GM21447 (cell line): ENCODE data around the gene ACLY.
"Not testable (repeated sequence)": the region's sequence is repeated elsewhere in the genome, so short reads cannot be mapped to it uniquely, and the experiment has no call there.

ENCODE experiments used
- ATAC-seq: cut with Tn5 transposase; IDR thresholded peaks from one replicate; pipeline ENCODE4 v1.9.1; 2021; ENCODE audit not compliant: unreplicated experiment

ACLY gene

GRCh38 chr17:41939693-41940090 is 20.9 kb upstream of the ACLY start:
- ATAC-seq = no peak

DNA sequence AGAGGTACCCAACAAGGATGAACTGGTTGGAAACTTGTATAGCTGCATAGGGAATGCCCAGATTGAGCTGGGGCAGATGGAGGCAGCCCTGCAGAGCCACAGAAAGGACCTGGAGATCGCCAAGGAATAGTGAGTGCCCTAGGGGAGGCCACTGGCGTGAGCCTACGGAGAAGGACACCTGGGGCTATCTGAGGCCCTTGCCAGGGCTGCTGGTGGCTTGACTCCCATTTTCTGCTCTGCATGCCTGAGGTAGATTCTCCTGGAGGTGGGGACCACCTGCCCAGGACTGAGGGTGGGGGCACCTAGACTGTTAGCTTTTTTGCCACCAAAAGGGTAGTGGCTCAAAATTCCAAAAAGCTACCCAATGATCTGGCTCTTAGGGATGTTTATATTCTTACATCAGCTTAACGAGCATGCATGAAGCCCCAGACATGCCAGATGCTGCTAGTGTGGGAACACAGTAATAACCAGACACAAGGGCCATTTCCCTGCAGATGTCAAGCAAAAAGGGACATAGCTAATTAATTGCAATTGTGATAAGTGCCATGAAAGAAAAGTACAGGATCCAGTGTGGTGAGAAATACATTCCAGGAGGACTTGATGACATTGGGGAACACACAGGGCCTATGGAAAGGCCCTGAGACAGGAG is 20.4 kb upstream of the ACLY start:
- ATAC-seq = no peak

- ATAC-seq = no peak
These were observed 19.5 kb upstream of the ACLY start for GRCh38 chr17:41937970-41938954.

- no peak for ATAC-seq
These were observed 16.9 kb upstream of the ACLY start for GRCh38 chr17:41935641-41936040.

DNA sequence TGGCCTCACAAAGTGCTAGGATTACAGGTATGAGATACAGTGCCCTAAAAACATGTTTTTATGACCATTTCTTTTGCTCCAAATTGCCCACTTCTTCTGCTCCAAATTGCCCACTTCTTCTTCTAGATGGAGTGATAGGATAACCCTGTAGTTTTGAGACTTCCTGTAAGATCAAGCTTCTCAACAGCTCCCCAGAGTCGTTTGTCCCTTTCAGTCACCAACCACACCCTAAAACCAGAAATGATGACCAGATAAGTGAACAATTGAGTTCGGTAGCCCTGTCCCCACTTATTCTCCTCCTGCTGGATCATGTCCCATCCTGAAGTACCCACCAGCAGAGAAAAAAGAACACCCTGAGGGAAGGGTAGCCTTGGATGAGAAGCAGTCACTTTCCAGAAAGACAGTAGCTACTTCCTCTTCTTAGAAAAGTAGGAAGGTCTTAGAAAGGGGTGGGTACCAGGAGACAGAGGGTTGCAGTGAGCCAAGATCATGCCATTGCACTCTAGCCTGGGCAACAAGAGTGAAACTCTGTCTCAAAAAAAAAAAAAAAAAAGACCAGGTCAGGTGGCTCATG is 14.2 kb upstream of the ACLY start:
- no peak for ATAC-seq

GRCh38 chr17:41931715-41932114 is 13.0 kb upstream of the ACLY start:
- not testable (repeated sequence) for ATAC-seq

- ATAC-seq = not testable (repeated sequence)
These were observed 12.0 kb upstream of the ACLY start for GRCh38 chr17:41930833-41931156.

GRCh38 chr17:41930009-41930832 is 11.5 kb upstream of the ACLY start, which contains the start of gene ODAD4:
ODAD4 (plus strand) TSS chr17:41930617; CDS start chr17:41930724, 107 bp downstream.
- ATAC-seq = peak; percentile 86

DNA sequence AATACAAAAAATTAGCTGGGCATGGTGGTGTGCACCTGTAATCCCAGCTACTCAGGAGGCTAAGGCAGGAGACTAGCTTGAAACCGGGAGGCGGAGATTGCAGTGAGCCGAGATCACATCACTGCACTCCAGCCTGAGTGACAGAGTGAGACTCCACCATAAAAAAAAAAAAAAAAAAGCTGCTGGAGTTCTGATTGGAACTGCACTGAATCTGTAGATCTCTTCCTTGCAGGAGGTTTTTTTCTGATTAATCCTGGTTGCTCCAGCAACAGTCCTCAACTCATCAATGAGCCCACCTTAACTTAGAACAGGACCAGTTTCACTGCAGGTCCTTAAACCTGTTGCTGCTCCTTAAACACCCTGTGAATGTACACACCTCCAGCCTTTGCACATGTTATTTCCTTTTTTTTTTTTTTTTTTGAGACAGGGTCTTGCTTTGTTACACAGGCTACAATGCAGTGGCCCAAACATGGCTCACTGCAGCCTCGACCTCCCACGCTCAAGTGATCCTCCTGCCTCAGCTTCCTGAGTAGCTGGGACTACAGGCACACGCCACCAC is 10.0 kb upstream of the ACLY start:
- ATAC-seq = no peak

- ATAC-seq = no peak
These were observed 7.3 kb upstream of the ACLY start for GRCh38 chr17:41925991-41926590.

GRCh38 chr17:41920580-41920955 is 1.8 kb upstream of the ACLY start:
- no peak for ATAC-seq

DNA sequence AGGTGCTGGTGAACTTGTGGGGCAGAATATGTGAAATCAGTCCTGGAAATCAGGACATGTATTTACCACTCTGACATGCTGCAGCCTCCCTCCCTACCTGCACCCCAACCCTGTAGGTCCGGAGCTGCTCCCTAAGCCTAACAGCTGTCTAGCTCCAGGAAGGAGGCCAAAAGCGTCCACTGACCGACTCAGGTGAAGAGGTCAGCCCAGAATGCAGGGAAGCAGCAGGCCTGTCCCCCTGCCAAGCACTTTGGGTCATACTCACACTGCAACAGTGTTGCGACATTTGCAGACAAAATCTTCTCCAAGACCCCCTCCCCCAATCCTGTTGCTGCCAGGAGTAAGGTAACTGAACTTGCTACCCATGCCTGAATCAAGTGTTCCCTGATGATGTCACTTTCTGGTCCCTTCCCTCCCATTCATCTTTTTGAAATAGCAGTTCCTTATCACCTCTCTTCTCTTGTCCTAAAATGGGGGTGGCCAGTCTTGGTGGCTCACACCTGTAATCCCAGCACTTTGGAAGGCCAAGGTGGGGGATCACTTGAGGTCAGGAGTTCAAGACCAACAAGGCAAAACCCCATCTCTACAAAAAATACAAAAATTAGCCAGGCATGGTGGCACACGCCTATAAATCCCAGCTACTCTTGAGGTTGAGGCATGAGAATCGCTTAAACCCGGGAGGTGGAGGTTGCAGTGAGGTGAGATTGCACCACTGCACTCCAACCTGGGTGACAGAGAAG is 1.3 kb upstream of the ACLY start:
- no peak for ATAC-seq

DNA sequence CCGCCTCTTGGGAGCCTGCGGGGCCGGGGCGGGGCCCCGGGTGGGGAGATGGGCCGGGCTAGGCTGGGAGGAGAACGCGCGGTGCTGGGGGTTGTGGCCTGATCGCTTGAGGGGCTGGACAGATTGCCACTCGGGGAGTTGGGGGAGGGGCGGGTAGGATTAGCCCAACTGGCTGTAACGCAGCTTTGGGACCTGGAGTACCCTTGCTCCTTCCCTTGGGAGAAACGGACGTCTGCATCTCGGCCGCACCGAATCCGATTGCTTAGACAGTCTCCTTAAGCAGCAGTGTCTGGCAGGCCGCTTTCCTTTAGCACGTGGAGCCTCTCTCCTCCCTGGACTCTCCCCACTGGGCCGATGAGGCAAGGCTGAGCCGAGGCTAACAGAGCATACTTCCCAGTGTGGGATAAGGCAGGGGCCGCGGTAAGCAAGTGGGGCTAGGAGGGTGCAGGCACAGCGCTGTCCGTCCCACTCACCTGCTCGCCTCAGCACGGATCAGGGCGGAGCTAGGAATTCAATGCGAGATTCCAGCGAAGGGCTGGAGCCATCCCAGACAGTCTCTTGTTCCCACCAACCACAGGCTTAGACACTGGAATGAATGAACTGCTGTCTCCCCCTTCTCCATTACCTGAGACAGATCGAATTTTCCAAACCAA is 540 bp upstream of the ACLY start:
- ATAC-seq = peak; percentile 19

- ATAC-seq = peak; percentile 12
These were observed 955 bp downstream of the ACLY start for GRCh38 chr17:41917679-41918313.

DNA sequence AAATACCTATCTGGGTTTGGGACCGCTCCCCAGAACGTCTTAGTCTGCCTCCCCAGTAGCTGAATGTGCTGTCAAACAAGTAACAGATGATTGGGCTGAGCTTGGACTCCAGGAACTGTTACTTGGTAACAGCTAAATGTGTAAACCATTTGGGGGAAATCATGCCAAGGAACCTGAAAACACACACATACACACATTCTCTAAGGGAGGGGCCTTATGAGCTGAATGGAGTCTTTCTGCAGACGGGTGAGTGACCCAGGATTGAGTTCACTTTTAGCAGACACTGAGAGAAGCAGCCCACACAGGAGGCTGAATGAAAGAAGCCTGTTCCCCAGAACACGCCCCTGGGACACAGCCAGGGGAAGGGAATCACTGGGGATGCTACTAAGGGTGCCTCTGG is 1.6 kb downstream of the ACLY start:
- no peak for ATAC-seq

GRCh38 chr17:41915566-41915965 is 3.2 kb downstream of the ACLY start:
- ATAC-seq = no peak

- no peak for ATAC-seq
These were observed 3.7 kb downstream of the ACLY start for GRCh38 chr17:41915020-41915419.

DNA sequence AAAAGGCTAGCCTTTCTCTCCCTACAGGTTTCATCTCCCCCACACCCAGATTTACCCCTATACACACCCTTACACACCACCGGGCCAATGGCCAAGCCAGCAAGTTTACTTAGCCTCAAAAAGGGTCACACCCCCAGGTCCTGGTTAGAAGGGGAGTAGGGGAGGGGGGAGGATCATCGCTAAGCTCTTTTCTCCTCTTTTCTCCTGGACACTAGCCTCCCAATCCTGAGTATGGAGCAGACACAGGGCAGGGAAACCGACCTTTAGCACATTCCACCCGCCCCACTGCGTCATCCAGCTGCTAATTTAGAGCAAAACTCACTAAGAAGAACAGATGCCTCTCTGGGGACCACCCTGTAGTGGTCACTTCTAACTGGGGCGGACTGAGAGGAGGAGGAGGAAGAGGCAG is 4.4 kb downstream of the ACLY start:
- no peak for ATAC-seq

DNA sequence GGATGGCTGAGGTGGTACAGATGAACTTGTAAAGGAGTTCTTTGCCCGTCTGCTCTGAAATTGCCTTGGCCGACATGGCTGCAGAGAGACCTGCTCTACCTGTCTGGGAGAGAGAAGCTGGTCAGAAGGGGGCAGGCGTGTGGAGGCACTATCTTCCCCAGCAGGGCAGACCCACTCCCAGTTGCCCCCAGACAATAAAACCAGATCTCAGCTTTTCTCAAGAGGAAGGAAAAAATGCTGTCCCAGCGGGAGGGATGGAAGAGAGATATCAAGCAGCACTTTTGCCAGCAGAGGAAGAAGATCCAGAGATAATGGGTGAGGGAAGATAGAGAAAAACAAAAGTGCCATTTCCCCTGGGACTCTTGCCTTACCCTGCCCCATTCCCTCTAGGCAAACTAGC is 5.0 kb downstream of the ACLY start:
- ATAC-seq = no peak
